HEK293T (cell line): Measurements from ENCODE around the gene SNTG2.
"Not testable (repeated sequence)": the region's sequence is repeated elsewhere in the genome, so short reads cannot be mapped to it uniquely, and the experiment has no call there.

Experiments used
- CTCF ChIA-PET: fragments of 350-600 bp; formaldehyde crosslinking; extraction: SDS; loops from one replicate; lab custom pipeline; 2021; ENCODE audit warnings: antibody characterized with exemption, inconsistent platforms; lab: Yijun Ruan, JAX
- POLR2A ChIA-PET: fragments of 350-600 bp; formaldehyde crosslinking; extraction: SDS; loops from one replicate; lab custom pipeline; 2020; ENCODE audit warnings: antibody characterized with exemption, inconsistent platforms; lab: Yijun Ruan, JAX
- DNase-seq: peaks from one replicate; pipeline ENCODE4 v3.0.0; 2012; ENCODE audit warnings: mixed read lengths; ENCODE audit errors: extremely low spot score
- ARNT ChIP-seq: fragments of 450-650 bp; IDR thresholded peaks from 2 replicates; pipeline ENCODE4 v1.6.1; 2017; ENCODE audit warnings: mild to moderate bottlenecking
- BHLHE40 ChIP-seq: fragments of 450-650 bp; IDR thresholded peaks from 2 replicates; pipeline ENCODE4 v1.6.1; 2016; ENCODE audit warnings: mild to moderate bottlenecking, moderate library complexity, borderline replicate concordance
- CTBP1 ChIP-seq: fragments of 450-650 bp; IDR thresholded peaks from 2 replicates; pipeline ENCODE4 v1.6.1; 2016; ENCODE audit warnings: borderline replicate concordance
- ELF4 ChIP-seq: fragments of 450-650 bp; IDR thresholded peaks from 2 replicates; pipeline ENCODE4 v1.6.1; 2017; ENCODE audit warnings: antibody characterized with exemption
- FOXA1 ChIP-seq: fragments of 450-650 bp; IDR thresholded peaks from 2 replicates; pipeline ENCODE4 v1.6.1; 2016; ENCODE audit warnings: mild to moderate bottlenecking
- FOXK2 ChIP-seq: fragments of 450-650 bp; IDR thresholded peaks from 2 replicates; pipeline ENCODE4 v1.6.1; 2016; ENCODE audit warnings: mild to moderate bottlenecking
- FOXM1 ChIP-seq: fragments of 450-650 bp; IDR thresholded peaks from 2 replicates; pipeline ENCODE4 v1.6.1; 2017; ENCODE audit warnings: mild to moderate bottlenecking, borderline replicate concordance
- HDGF ChIP-seq: fragments of 450-650 bp; IDR thresholded peaks from 2 replicates; pipeline ENCODE4 v1.6.1; 2017; ENCODE audit warnings: antibody characterized with exemption, borderline replicate concordance
- L3MBTL2 ChIP-seq: fragments of 450-650 bp; conservative IDR thresholded peaks from 2 replicates; pipeline ENCODE4 v1.6.1; 2016; ENCODE audit warnings: mild to moderate bottlenecking
- LEF1 ChIP-seq: fragments of 450-650 bp; IDR thresholded peaks from 2 replicates; pipeline ENCODE4 v1.6.1; 2017; ENCODE audit warnings: mild to moderate bottlenecking, borderline replicate concordance
- NFRKB ChIP-seq: fragments of 450-650 bp; IDR thresholded peaks from 2 replicates; pipeline ENCODE4 v1.6.1; 2016; ENCODE audit warnings: mild to moderate bottlenecking, moderate library complexity
- SP1 ChIP-seq: fragments of 450-650 bp; IDR thresholded peaks from 2 replicates; pipeline ENCODE4 v1.6.1; 2017
- SUZ12 ChIP-seq: fragments of 450-650 bp; IDR thresholded peaks from 2 replicates; pipeline ENCODE4 v1.6.1; 2016; ENCODE audit warnings: mild to moderate bottlenecking
- TARDBP ChIP-seq: fragments of 450-650 bp; IDR thresholded peaks from 2 replicates; pipeline ENCODE4 v1.6.1; 2016
- ZNF384 ChIP-seq: fragments of 450-650 bp; IDR thresholded peaks from 2 replicates; pipeline ENCODE4 v1.6.1; 2016
- TF ChIP-seq, protein P1 (sequence below): fragments of 450-650 bp; IDR thresholded peaks from 2 replicates; pipeline ENCODE4 v1.6.1; 2016

Gene SNTG2

GRCh38 chr2:1381644-1382043 lies 431.0 kb downstream of the SNTG2 start:
- ChIA-PET POLR2A (no interaction called here), CTCF (no interaction called here)
- TF ChIP-seq FOXK2 (no peak), FOXA1 (no peak), SUZ12 (no peak), BHLHE40 (no peak), FOXM1 (no peak), CTBP1 (no peak), L3MBTL2 (no peak), TARDBP (no peak), HDGF (no peak), ZNF384 (no peak), ELF4 (no peak)
- TF ChIP-seq, protein P1, sequence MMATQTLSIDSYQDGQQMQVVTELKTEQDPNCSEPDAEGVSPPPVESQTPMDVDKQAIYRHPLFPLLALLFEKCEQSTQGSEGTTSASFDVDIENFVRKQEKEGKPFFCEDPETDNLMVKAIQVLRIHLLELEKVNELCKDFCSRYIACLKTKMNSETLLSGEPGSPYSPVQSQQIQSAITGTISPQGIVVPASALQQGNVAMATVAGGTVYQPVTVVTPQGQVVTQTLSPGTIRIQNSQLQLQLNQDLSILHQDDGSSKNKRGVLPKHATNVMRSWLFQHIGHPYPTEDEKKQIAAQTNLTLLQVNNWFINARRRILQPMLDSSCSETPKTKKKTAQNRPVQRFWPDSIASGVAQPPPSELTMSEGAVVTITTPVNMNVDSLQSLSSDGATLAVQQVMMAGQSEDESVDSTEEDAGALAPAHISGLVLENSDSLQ: no peak
- DNase-seq: no peak

GRCh38 chr2:1387954-1388725 lies 437.5 kb downstream of the SNTG2 start:
- POLR2A ChIA-PET, CTCF ChIA-PET, DNase-seq: not testable (repeated sequence)

DNA sequence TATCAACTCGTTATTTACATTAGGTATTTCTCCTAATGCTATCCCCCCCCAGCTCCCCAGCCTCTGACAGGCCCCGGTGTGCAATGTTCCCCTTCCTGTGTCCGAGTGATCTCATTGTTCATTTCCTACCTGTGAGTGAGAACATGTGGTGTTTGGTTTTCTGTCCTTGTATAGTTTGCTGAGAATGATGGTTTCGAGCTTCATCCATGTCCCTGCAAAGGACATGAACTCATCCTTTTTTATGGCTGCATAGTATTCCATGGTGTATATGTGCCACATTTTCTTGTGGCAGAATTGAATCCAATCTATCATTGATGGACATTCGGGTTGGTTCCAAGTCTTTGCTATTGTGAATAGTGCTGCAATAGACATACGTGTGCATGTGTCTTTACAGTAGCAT lies 439.5 kb downstream of the SNTG2 start:
- DNase-seq, POLR2A ChIA-PET, CTCF ChIA-PET: not testable (repeated sequence)

DNA sequence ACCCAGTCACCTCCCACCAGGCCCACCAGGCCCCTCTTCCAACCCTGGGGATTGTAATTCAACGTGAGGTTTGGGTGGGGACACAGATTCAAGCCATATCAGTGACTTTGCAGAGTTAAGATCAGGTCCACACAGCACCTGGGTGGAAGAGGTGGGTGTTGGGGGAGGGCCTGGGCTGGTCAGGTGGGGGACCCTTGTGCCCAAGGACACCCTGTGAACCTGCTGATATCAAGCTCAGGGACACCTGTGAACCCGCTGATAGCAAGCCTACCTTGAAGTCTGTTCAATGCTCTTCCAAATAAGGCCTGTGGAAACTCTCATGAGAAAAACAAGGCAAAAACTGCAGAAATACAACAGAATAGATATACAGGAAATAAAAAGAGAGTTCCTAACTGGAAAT lies 442.7 kb downstream of the SNTG2 start:
- ChIA-PET CTCF (no interaction called here), POLR2A (no interaction called here)
- TF ChIP-seq FOXK2 (no peak), SUZ12 (no peak), CTBP1 (no peak), ARNT (no peak), LEF1 (no peak), SP1 (no peak), BHLHE40 (no peak), NFRKB (no peak), L3MBTL2 (no peak), FOXA1 (no peak), HDGF (no peak), ZNF384 (no peak), TARDBP (no peak), FOXM1 (no peak), ELF4 (no peak)
- TF ChIP-seq, protein P1: no peak
- no peak for DNase-seq

GRCh38 chr2:1394709-1395408 lies 444.2 kb downstream of the SNTG2 start:
- POLR2A ChIA-PET: no interaction called here
- TF ChIP-seq BHLHE40 (no peak), L3MBTL2 (no peak), FOXA1 (no peak), LEF1 (no peak), FOXM1 (no peak), ZNF384 (no peak), SP1 (no peak), SUZ12 (no peak), ARNT (no peak), FOXK2 (no peak), CTBP1 (no peak), NFRKB (no peak), TARDBP (no peak)
- TF ChIP-seq, protein P1: no peak
- CTCF ChIA-PET: no interaction called here
- DNase-seq: no peak

- no peak for DNase-seq
- ChIA-PET POLR2A (no interaction called here), CTCF (no interaction called here)
- TF ChIP-seq BHLHE40 (no peak), LEF1 (no peak), TARDBP (no peak), ZNF384 (no peak), FOXA1 (no peak), NFRKB (no peak), SUZ12 (no peak), ELF4 (no peak), L3MBTL2 (no peak), FOXK2 (no peak), HDGF (no peak), SP1 (no peak), CTBP1 (no peak), ARNT (no peak)
- TF ChIP-seq, protein P1: no peak
Measured at GRCh38 chr2:1397350-1397749, 446.7 kb downstream of the SNTG2 start.
